CD4-positive, alpha-beta T cell treated with Interleukin-2 at 100 ng/mL for 4 hours (primary cell): ENCODE measurements around the gene KLHL13.
"Not testable (repeated sequence)": the region's sequence is repeated elsewhere in the genome, so short reads cannot be mapped to it uniquely, and the experiment has no call there.

Source experiments
- DNase-seq: peaks from one replicate; pipeline ENCODE4 v3.0.0-alpha.2; 2020; ENCODE audit warnings: low spot score

Gene KLHL13

DNA sequence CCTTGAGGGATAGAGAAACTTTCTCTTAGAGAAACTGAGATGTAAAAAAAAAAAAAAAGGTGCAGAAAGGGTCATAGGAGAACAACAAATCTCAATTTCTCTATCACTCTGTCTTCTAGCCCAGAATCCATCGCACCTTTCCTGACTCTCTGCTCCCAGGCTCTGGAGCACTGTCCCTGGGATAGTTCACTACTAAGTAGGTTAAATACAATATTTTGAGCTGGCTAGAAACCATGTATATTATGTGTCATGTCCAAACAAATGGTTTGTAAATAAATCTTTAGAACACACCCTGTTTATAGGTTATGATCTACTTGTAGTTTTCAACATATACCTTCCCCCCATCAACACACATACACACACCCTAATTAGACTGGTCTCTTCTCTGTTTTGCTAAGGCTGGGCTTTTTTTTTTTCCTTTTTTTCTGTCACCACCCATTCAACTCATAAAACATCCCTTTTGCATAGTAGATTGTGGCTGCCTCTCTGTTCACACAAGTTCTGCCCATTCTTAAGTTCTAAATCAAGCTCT is 124.4 kb downstream of the KLHL13 start:
- DNase-seq, result no peak

DNA sequence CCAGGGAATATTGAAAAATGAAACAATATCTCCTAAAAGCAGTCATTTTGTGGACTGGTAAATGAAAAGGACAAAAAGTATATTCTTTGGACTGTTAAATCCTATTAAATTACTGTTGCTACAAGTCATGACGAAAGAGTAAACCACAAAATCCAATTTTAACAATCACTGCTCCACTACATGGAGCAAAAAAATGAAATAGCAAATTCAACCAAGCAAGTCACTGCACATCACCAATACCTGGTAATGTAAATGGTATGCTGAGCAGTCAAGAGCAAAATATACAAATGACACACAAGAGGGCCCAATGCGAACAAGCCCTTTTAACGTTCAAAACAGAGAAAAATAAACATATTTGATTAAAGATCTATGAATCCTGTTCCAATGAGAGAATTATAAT is 126.2 kb downstream of the KLHL13 start:
- no peak for DNase-seq

DNA sequence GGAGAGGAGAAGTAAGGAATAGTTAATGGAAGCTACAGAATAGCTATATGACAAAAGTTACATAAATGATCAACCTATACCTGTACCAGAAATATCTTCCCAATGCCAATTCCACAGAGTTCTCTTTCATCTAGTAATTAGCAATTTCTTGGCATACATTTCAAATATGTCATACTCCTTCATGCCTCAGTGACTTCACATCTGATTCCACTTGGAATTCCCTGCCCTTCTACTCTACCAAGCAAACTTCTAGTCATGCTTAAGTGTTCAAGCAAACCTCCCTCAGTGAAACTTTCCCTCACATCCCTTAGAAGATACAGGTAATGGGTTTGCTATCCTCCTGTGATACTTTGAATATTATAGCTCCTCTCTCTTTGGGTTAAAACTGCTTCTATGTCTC is 127.1 kb downstream of the KLHL13 start:
- no peak for DNase-seq

DNA sequence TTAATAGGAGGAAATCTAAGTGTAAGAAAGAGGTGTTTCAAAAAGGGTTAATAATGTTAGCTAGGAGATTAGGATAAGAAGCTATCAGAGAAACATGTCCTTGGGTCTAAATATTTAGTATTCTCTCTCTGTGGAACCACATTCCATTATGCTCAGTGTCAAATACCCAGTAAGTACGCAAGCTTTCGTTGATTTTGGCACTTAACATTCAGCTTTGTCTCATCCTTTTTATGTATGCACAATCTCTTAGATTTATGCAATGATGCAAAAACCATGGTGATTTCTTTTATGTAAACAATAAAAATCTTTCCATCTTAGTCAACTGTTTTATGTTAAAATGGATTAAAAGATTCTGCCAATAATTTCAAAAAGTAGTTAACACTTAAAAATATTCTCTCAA is 129.2 kb downstream of the KLHL13 start:
- no peak for DNase-seq

DNA sequence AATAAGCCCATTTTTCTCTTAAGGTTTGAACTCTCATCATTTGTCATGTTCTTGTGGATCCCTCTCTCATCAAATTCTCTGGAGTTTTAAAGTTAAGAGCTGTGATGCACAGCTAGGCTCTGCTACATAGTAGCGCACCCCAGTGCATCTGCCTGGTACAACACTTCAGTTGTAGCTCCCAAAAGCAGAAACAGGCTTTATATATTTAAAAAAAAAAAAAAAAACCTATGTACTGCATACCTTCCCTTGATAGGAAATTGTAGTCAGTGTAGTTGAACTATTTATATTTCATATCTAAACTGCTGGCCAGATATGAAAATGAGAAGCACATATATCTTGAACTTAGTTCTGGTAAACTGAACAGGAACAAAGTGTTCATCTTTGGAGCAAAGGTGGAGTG is 131.4 kb downstream of the KLHL13 start:
- no peak for DNase-seq

DNA sequence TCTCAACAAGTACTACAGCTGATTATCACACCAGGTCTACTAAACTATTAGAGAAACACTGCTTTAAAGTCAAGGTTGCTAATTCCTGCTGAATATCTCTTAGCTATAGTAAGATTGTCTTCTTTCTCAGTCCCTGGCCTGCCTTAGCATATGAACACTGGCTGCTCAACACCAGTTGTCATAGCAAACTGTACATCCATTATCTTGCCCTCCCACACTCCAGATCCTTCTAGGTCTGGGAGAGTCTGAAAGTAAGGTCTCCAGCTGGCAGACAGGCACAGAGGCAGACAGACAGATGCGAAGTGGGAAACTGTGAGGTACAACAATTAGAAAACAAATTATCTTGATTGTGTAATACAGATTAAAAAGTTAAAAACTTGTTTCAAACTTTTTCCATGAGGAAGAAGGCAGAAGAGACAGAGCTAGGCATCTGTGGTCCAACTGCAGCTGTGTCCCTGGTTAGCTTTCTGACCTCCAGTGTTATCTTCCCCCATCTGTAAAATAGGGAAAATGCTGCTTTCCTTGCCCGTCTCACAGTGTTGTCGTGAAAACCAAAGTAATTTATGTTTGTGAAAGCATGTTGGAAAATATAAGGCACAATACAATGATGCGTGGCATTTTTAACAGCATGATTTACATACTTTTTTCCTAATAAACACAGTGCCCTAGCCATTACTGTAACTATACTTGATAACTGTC is 133.8 kb downstream of the KLHL13 start:
- DNase-seq, result no peak

DNA sequence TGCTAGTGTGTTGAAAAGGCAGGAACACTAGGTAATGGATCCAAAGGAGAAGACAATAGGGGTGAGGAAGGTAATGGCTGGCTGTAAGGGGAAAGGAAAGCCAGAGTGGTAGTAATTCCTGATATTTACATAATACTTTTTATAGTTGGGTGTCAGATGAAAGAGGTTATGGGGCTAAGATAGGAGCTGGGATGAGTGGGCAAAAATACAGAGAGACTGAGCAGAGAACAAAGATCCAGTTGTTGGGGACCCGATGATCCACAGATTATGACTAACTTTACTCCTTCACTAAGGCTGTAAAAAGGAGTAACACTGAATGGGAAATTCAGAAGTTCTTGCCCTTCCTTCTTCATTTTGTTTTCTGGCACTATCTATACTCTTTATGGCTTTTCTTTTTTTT is 138.2 kb downstream of the KLHL13 start:
- DNase-seq, result no peak

DNA sequence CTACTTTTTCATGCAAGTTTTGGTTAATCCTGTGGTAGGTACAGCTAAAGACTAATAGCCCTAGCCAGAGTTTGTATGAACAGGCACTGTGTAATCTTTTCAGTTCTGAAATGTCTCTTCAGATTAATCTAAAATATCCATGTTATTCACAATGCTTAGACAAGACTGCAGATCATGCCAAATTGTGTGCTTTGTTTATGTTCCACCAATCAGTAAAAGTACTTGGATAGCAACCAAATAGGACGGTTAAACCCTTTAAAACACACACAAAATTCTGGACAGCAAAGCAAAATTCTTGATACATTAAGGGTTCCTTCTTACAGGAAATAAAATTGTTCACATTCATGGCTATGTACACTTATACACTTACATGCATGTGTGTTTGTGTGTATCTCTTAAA is 139.1 kb downstream of the KLHL13 start:
- DNase-seq, result no peak

DNA sequence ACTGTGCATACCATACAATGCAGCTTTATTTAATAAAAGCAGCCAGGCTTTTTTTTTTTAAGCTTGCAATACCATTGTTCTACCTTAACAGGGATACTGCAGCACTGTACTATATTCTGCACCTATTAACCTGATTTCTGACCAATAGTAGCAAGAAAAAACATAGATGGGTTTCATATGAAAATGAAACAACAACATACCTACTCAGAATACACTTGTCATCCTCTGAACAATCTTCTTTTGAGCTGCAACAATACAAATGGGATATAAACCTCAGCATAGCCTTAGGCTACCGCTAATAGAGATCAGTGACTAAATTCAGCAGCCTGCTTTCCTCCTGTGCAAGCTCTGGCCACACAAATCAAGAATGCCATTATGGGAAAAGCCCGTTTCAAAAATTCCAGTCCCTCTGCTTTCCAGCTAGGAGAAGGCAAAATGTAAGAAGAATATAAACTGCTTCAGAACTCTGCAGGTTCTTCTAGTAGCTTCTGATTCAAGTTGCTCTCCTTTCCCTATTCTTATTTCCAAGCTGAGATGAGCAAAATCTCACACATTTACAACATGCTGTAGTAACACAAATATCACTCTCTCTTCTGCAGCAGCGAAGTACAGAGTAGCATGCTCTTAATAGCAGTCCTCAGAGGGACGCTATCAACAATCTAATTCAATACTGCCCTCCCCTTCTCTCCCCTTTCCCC is 143.4 kb downstream of the KLHL13 start:
- no peak for DNase-seq

DNA sequence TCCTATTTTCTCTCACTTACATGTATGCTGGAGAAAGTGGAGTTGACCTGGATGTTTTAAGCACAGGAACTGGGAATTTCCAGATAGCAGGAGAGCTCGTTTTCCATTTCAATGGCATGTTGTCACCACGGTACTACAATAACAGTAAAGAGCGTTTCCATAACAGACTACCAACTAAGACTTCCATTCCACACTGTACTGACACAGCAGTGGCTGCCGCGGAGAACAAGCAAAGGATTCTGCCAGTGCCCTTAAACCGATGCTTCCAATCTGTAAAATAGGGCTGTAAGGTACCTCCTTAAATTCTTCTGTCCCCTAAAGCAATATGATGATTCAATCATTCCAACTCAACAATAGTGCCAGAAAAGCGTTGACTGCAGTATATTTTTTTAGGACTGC is 143.9 kb downstream of the KLHL13 start:
- no peak for DNase-seq

DNA sequence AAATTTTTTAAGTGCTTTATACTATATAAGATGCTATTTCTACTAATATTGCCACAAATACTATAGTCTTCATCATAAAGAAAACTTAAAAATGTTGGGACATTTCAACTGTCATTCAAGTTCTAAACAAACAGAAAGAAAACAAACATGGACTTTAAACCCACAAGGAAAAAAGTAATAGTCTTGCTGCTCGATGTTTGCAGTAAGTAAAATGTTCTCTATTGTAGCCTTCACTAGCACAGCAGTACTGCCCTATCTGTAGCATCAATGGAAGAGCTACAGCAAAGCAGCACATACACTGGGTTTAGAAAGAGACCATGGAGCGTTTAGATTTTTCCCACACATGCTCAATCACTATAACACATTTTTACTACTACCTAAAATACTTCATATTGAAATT is 146.8 kb downstream of the KLHL13 start:
- DNase-seq, result no peak

DNA sequence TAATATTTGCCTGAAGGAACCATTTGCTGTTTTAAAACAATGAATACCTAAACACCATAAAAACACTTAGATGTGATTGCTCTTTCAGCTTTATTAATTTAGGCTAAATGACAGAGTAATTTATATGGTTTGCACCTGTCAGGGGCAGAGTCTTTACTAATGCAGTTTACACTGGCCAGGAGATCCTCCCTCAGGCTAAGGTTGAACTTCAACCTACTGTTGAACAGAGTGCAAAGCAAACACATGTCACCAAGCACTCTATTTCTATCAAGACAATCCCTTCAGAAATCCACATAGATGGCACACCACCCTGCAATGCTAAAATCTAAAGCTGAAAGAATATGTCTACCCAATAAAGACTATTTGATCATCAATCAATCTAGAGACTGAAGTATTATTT is 147.3 kb downstream of the KLHL13 start:
- DNase-seq, result no peak

DNA sequence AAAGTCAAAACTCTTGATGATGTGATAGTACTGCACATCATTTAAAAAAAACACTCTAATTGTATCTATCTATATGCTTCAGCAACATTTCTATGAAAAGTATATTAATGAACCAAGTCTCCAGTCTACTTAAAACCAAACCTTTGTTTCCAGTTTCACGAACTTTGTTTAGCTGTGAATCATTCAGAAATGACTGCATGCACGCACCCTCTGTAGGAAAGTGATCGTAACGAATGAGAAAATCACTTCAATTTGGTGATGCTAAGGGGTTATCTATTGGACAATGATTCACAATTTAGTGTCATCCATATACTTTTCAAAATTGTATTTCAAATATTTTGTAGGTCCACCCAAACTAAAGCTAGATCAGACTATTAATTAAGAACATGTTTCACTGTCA is 157.6 kb downstream of the KLHL13 start:
- DNase-seq, result no peak

DNA sequence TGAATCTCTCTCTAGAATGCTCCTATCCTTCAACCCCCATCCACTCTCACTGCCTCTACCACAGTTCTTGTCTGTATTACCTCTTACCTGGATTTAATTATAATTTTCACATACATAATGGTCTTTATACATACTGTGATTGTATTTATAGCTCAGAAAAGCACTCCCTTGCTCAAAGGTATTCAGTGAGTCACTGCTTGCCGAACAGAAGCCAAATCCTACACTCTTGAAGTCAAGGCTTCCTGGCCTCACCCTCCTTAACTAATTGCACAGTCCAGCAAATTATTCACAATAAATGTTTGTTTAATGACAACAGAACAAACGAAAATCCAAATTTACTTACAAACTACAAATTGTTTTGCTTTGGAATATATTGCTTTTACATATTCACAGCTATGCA is 159.5 kb downstream of the KLHL13 start:
- DNase-seq, result no peak

DNA sequence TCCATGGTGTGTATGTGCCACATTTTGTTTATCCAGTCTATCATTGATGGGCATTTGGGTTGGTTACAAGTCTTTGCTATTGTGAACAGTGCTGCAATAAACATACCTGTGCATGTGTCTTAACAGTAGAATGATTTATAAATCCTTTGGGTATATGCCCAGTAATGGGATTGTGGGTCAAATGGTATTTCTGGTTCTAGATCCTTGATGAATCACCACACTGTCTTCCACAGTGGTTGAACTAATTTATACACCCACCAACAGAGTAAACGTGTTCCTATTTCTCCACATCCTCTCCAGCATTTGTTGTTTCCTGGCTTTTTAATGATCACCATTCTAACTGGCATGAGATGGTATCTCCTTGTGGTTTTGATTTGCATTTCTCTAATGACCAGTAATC is 177.3 kb downstream of the KLHL13 start:
- not testable (repeated sequence) for DNase-seq

DNA sequence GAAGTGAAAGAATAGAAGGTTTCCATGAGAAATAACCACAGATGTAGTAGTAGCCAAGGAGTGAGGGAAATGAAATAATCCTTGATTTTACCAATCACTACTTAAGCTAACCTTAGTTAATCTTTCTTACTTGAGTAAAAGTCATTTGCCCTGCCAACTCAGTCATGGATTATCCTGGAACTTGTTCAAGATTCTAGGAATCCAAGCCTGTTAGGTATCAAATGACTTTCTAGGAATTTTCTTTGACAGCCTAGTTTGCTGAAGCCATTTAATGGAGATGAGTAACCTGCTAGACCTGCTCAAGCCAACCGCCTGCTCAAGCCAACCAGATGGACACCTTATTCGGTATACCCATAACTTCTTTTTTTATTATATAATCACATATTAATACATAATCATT is 180.5 kb downstream of the KLHL13 start:
- DNase-seq, result no peak

DNA sequence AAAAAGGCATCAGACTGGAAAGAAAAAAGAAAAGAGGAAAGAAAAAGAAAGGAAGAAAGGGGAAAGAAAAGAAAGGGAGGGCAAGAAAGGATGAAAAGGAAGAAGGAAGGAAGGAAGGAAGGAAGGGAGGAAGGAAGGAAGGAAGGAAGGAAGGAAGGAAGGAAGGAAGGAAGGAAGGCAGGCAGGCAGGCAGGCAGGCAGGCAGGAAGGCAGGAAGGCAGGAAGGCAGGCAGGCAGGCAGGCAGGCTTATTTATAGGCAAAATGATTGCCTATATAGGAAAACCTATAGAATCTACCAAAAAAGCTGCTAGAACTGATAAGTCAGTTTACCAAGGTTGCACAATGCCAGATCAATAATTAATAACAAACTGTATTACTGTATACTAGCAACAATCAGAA is 186.5 kb downstream of the KLHL13 start:
- DNase-seq, result not testable (repeated sequence)

DNA sequence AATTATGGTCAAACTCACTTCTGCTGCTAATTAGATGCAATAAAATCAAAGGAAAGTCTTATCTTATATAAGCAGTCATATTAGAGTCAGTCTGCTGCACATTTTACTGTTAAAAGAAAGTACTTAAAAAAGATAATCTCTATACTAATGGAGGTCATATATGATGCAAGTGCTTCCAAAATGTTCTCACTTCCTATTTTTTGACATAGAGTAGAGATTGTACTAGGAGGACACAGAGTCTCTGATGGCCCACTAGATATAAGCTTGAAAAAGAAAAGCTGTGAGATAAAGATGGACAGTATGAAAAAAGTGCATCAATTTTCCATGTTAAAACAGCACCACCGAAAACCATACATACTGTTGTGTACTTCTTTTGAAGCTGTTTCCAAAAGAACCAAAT is 196.9 kb downstream of the KLHL13 start:
- DNase-seq, result no peak

DNA sequence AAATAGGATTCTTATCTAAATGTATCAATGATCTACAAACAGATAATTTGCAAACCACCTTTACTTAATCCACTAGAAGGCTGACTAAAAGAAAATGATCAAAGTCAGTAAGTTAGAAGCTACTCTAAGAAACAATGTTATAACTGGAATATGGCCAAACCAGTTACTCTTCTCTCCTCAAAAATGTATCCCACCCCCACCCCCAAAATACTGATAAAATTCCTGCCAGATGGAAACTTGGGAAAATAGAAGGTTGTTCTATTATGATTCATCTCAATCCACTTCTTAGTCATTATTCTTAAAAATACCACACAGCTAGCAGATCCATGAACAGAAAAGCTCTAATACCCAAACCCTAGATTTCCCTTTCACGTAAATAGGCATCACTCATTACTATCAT is 206.4 kb downstream of the KLHL13 start:
- no peak for DNase-seq

DNA sequence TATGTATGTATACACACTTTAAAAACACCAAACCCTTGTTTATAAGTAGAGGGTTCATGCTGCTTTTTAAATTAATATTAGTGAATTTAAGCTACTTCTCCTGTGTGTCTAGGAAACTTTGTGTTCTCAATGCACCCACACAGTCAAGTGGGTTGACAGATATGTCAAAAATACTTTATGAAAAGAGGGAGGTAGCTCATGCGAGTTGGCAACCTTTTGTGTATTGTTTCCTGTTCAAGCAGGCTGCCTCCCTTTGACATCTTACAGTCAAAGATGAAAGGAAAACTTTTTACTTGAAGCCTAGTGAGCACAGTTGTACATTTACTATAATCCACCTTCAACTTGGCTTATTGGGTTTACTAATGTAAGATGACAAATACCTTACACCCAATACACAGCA is 218.4 kb downstream of the KLHL13 start:
- DNase-seq, result no peak

DNA sequence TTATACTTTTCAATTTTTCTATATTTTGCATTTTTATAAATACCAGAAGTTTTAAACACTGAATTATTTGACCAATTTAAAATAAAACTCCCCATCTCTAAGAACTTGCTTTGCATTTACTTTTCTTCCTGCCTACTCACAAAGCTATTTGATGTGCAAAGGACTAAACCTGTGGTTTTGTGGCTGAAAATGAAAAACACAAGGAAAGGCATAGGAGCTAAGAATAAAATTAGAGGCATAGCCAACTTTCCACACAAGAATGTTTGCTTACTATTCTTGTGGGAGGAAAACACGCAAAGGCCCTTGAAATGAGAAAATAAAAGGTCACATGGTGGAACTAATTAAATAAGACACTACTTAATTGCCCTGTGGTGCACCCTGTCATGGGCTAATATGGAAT is 221.2 kb downstream of the KLHL13 start:
- DNase-seq, result no peak

DNA sequence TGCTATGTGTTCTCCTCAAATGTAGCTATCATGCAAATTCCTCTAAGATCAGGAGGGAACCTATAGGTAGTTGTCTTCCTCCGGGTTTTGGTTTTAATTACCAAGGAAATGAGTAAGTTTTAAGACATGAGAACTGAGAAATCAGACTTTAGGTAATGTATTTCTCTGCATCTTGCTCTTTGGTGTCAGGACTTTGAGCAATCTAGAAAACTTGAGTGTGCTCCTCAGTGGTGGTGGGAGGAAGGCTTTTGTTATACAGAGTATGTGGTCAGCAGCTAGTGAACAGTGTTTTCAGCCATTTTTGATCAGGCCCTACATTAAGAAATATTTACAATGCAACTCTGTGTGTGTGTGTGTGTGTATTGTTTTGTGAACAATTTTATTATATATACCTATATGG is 224.1 kb downstream of the KLHL13 start:
- no peak for DNase-seq

DNA sequence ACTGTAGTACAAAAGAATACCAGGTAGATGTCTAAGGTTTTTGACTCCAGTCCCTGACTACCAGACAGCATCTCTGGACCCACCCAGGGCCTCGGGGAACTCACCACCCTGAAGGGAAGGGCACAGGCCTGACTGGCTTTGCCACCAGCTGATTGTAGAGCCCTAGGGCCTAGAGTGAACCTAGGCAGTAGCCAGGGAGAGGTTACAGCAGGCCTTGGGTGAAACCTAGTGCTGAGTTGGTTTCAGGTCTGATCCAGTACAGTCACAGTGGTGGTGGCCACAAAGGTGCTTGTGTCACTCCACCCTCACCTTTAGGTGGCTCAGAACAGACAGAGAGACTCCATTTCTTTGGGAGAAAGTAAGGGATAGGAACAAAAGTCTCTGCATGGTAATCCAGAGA is 244.8 kb downstream of the KLHL13 start:
- DNase-seq, result no peak

DNA sequence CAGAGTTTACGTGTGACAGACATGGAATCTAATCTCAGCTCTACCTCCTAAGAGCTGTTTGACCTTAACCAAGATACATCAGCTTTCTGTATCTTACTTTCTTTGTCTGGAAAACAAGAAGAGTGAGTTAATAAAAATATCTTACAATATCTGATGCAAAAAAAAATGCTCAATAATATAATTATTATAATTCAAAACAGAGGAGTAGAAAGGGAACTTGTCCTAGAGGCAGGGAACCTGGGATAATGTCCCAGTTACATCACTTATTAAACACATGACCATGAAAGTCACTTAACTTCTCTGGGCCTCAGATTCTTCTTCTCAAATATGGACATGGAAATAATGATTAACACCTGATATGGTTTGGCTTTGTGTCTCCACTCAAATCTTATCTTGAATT is 256.1 kb downstream of the KLHL13 start:
- DNase-seq, result no peak
